GM12865 (cell line): Measurements from ENCODE around the gene EMILIN1.
A peak's percentile ranks its signal among the peaks of the same experiment; 100 is the strongest.

Experiments
- DNase-seq: peaks from one replicate; pipeline ENCODE4 v3.0.0; 2010; ENCODE audit warnings: low read depth
- H3K4me3 ChIP-seq: 2 replicates; pipeline ENCODE4 v1.5.1; 2011; ENCODE audit warnings: mild to moderate bottlenecking, low read depth, low read length, control low read depth
- CTCF ChIP-seq: IDR thresholded peaks from 2 replicates; pipeline ENCODE4 v1.5.1; 2011; ENCODE audit warnings: low read length, control low read depth, low read depth, inconsistent platforms; ENCODE audit not compliant: insufficient read depth; ENCODE audit errors: missing control alignments

EMILIN1 gene

GRCh38 chr2:27134781-27135477 is 56.5 kb downstream of the EMILIN1 start:
- no peak for DNase-seq
- H3K4me3 ChIP-seq: peak overlapping the region; percentile 53
- no peak for TF ChIP-seq CTCF

- DNase-seq: no peak
- no peak for TF ChIP-seq CTCF
- no peak overlapping the region for H3K4me3 ChIP-seq
Observed at GRCh38 chr2:27135478-27135955, 57.1 kb downstream of the EMILIN1 start.
